Activated CD4-positive, alpha-beta T cell treated with anti-CD3 and anti-CD28 coated beads for 36 hours (primary cell): ENCODE data around the gene MFRP. TPM values are rescaled to one million over a fixed set of nuclear protein-coding genes. Genes with fewer than 3 reads are reported as not detected.

Experiments
- ATAC-seq: fragments of 200-7000 bp; cut with Tn5 transposase; one replicate; pipeline ENCODE4 v1.10.0; 2021; ENCODE audit warnings: mild to moderate bottlenecking, moderate library complexity
- CTCF ChIA-PET: fragments of 350-600 bp; sonication (Branson Sonifier 250); formaldehyde crosslinking; loops from one replicate; lab custom pipeline; 2021; ENCODE audit warnings: antibody characterized with exemption; lab: Charles Lee
- POLR2A ChIA-PET: fragments of 350-600 bp; sonication (Branson Sonifier 250); formaldehyde crosslinking; loops from one replicate; lab custom pipeline; 2021; ENCODE audit warnings: antibody characterized with exemption, inconsistent platforms; lab: Charles Lee
- DNase-seq: peaks from one replicate; pipeline ENCODE4 v3.0.0-alpha.2; 2020
- H3K27ac Mint-ChIP-seq: one replicate; pipeline ENCODE4 v1.8.0; 2021; ENCODE audit warnings: mixed read lengths
- H3K27me3 Mint-ChIP-seq: one replicate; pipeline ENCODE4 v1.8.0; 2021; ENCODE audit warnings: mixed read lengths
- H3K36me3 Mint-ChIP-seq: one replicate; pipeline ENCODE4 v1.8.0; 2021; ENCODE audit warnings: low read depth, mixed read lengths
- H3K4me1 Mint-ChIP-seq: one replicate; pipeline ENCODE4 v1.8.0; 2021; ENCODE audit warnings: mixed read lengths
- H3K4me3 Mint-ChIP-seq: one replicate; pipeline ENCODE4 v1.8.0; 2021; ENCODE audit warnings: mild to moderate bottlenecking, moderate library complexity, mixed read lengths
- H3K9me3 Mint-ChIP-seq: one replicate; pipeline ENCODE4 v1.8.0; 2021; ENCODE audit warnings: low read depth, mixed read lengths
- intact Hi-C, 2 experiments: fragments of 100-400 bp; cut with DNase I in 1 of 2; cut with micrococcal nuclease in 1 of 2; formaldehyde crosslinking; loops; one replicate each; pipeline versions ENCODE4 v1.14.2 to v1.15.1; 2022 to 2024; cut with DNase I, micrococcal nuclease
- total RNA-seq, 2 experiments: library from RNA; stranded (reverse); gene quantifications; one replicate each; pipeline ENCODE4 v1.2.3, GENCODE V29; 2021

MFRP gene
- total RNA-seq, 2 experiments from 2014 or later: not detected

DNA sequence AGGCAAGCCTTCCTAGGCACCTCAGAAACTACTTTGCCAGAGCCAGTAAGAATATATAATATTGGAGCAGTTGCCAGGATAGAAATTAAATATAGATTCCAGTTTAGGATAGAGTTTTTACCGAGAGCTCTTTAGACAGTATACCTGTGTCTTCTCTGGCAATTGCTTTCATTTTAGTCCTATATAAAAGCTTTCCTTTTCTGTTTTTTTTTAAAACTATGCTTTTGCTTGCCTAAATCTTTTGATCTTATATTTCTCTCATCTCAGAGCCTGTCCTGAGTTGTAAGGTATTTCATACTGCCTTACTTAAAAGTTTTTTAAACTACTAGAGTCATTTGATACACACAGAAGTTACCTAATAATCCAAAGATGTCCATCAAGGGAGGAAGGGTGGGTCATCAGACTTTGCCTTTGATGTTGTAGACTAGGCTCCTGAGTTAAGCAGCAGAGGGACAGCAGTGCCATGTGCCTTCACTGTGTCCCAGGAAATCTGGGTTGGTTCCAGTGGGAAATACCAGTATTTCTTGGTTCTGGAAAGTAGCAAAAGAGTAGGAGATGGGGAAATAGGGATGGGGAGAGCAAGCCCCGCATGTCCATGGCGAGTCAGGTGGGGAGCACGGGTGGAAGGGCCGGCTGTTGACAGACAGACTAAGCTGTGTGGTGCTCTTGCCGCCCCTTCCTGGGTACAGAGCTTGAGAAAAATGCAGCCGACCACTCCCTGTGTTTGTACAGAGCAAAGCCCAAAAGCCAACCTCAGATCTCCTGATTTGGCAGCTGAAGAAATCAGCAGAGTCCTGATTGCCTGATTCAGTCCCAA lies 40.7 kb downstream of the MFRP start:
- no peaks in the 10 kb centered on the region for H3K27me3 Mint-ChIP-seq
- ATAC-seq: no peak
- H3K4me3 Mint-ChIP-seq: peak overlapping the region; percentile 28
- peaks cover 27% of the 10 kb centered on the region for H3K4me1 Mint-ChIP-seq
- ChIA-PET POLR2A (interaction anchor here (0.8 kb wide), 1 partner anchor 15 kb away, joined by 3 read pairs; no protein-coding TSS in a partner anchor), CTCF (interaction anchor here (0.7 to 3.3 kb wide), 4 partner anchors 17 to 38 kb away, joined by 3 to 20 read pairs (median 6); no protein-coding TSS in a partner anchor)
- no peak for DNase-seq
- intact Hi-C loops: no loop called here
- H3K9me3 Mint-ChIP-seq: no peaks in the 10 kb centered on the region
- peaks cover 31% of the 10 kb centered on the region for H3K36me3 Mint-ChIP-seq
- peak overlapping the region; percentile 95 for H3K27ac Mint-ChIP-seq

DNA sequence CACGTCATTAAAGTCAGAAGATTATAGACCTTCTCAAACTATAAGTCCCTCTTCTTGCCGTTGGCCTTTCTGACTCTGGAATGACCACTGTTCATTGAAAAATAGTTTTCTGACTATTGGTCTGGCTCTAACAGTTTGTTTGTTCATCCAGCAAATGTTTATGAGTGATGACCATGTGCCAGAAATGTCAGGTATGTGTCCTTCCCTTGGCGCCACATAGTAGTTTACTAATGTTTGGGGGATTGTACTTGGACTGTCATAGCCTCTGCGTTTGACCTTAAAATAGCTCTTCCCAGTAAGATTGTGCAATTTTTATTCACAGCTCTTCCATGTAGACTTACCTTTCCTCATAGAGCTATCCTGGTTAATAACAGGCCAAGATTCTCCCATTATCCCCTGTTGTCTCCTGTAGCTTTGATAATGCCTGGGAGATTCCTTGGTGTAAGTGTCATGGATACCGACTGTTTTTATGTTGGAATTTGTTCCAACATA lies 43.2 kb downstream of the MFRP start:
- POLR2A ChIA-PET: no interaction called here
- intact Hi-C loops: no loop called here
- H3K36me3 Mint-ChIP-seq: peaks cover 45% of the 10 kb centered on the region

DNA sequence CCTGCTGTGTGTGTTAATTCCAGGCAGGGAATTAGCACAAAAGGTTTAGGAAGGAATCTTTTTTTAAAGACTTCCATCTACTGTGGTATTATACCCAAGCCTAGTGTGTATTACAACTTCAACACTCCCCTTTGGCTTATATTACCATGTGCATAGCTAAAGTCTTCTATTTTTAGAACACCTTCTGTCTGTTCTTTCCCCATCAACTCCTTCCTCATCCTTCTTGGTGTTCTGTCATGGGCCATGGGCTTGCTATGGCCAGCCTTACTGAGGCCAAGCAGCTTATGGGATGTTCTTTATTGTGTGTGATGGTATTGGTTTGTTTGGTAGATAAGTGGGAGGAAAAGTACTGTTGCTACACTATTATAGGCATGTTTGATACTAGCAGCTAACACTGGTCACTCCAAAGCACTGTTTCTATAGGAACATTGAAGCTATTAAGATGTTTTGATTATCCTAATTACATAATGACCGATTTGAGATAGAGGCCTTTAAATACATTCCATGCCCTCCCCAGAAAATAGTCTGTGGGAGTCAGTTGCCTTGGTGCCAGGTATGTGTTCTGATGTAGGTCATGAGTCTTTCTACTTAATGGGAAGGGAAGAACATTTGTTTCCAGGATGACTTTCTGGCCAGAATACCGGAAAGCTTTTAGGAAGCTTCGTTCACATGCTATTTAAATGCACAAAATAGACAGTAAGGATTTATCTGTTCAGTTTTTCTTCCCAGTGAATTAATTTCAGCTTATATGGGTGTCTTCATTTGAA lies 46.1 kb downstream of the MFRP start:
- Mint-ChIP-seq H3K9me3 (no peaks in the 10 kb centered on the region), H3K27me3 (no peaks in the 10 kb centered on the region), H3K36me3 (peaks cover 46% of the 10 kb centered on the region), H3K4me1 (peaks cover 8% of the 10 kb centered on the region), H3K27ac (no peak overlapping the region), H3K4me3 (no peak overlapping the region)
- ATAC-seq (no peak), DNase-seq (no peak)
- ChIA-PET CTCF (interaction anchor here (0.6 to 2.3 kb wide), 7 partner anchors 10 to 712 kb away, joined by 3 to 9 read pairs (median 3); partner anchors contain the start of gene NLRX1), POLR2A (no interaction called here)
- intact Hi-C loops: no loop called here

More for the DNA sequence above, 43.2 kb downstream of the MFRP start:
- CTCF ChIA-PET: interaction anchor here (1.2 to 1.3 kb wide), 3 partner anchors 11 to 34 kb away, joined by 3 to 5 read pairs (median 3); no protein-coding TSS in a partner anchor
- Mint-ChIP-seq H3K4me3 (no peak overlapping the region), H3K9me3 (no peaks in the 10 kb centered on the region), H3K27me3 (no peaks in the 10 kb centered on the region), H3K27ac (no peak overlapping the region), H3K4me1 (peaks cover 27% of the 10 kb centered on the region)
- DNase-seq (no peak), ATAC-seq (no peak)

DNA sequence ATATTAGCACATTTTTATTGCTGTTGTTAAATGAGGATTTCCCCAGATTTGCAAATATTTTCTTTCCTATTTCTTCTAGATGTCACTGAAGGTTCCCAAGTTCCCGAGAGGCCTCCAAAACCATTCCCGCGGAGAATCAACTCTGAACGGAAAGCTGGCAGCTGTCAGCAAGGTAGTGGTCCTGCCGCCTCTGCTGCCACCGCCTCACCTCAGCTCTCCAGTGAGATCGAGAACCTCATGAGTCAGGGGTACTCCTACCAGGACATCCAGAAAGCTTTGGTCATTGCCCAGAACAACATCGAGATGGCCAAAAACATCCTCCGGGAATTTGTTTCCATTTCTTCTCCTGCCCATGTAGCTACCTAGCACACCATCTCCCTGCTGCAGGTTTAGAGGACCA lies 47.1 kb downstream of the MFRP start:
- POLR2A ChIA-PET: no interaction called here
- Mint-ChIP-seq H3K27ac (no peak overlapping the region), H3K4me1 (no peaks in the 10 kb centered on the region)

DNA sequence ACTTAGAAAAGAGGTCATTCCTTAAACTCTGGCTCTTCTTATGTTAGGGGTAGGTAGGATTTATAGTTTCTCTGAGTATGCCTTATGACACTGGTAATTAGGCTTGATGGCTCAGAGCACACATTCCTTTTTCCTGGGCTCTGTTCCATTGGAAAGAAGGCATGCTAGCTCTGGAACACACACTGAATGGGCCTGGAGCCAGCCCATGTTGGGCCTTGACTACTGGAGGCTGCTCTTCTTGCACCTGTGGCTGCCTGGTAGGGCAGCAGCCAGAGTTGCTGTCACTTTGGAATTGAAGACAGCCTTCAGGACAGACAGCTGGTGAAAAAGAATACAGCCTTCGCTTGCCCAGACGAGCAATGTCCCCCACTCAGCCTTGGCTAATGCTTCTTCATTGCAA lies 47.8 kb downstream of the MFRP start:
- ChIA-PET CTCF (interaction anchor here (0.6 to 1.1 kb wide), 2 partner anchors 25 to 354 kb away, joined by 3 read pairs; no protein-coding TSS in a partner anchor), POLR2A (no interaction called here)
- no peak overlapping the region for H3K27ac Mint-ChIP-seq
- H3K4me1 Mint-ChIP-seq: no peaks in the 10 kb centered on the region
- H3K9me3 Mint-ChIP-seq: no peaks in the 10 kb centered on the region
- no peaks in the 10 kb centered on the region for H3K27me3 Mint-ChIP-seq
- DNase-seq (no peak), ATAC-seq (no peak)
- intact Hi-C loops: no loop called here
- H3K36me3 Mint-ChIP-seq: peaks cover 39% of the 10 kb centered on the region
- H3K4me3 Mint-ChIP-seq: no peak overlapping the region

More for the DNA sequence above, 47.1 kb downstream of the MFRP start:
- H3K4me3 Mint-ChIP-seq: no peak overlapping the region
- intact Hi-C loops: no loop called here
- no peaks in the 10 kb centered on the region for H3K9me3 Mint-ChIP-seq
- ATAC-seq (no peak), DNase-seq (no peak)
- H3K27me3 Mint-ChIP-seq: no peaks in the 10 kb centered on the region
- peaks cover 42% of the 10 kb centered on the region for H3K36me3 Mint-ChIP-seq
- CTCF ChIA-PET: interaction anchor here (0.6 to 2.3 kb wide), 5 partner anchors 12 to 354 kb away, joined by 3 to 9 read pairs (median 3); no protein-coding TSS in a partner anchor

DNA sequence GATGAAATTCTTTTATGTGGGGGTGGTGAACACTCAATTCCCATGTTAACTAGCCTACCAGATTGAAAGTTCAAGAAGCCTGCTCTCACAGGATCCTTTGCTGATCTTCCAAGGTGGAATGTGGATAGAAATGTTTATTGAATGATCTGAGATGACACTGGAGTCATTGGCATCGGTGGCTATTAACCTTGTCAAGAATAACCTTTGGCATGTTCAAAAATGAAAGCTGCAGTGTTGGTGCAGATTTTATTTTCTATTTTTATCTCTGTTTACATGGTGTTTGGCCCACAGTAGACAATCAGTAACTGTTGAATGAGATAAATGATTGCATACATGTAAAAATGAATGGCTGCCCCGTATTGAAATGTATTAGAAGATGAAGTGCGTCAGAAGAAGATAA lies 48.6 kb downstream of the MFRP start:
- intact Hi-C loops: no loop called here
- H3K36me3 Mint-ChIP-seq: peaks cover 31% of the 10 kb centered on the region

DNA sequence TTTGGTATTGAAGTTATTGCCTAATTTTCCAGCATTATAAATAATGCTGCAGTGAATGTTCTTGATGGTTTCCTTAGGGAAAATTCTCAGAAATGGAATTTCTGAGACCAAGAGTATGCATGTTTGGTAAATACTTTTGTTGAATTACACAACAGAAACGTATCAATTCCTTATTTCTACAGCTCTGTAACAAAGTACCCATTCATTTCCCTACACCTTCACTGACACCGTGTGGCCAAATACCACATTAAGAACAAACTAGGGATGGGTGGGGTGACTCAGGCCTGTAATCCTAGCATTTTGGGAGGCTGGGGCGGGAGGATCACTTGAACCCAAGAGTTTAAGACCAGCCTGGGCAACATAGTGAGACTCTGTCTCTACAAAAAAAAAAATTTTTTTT lies 51.3 kb downstream of the MFRP start:
- ChIA-PET CTCF (interaction anchor here (1.3 kb wide), 1 partner anchor 26 kb away, joined by 4 read pairs; no protein-coding TSS in a partner anchor), POLR2A (no interaction called here)
- H3K9me3 Mint-ChIP-seq: no peaks in the 10 kb centered on the region
- no peaks in the 10 kb centered on the region for H3K4me1 Mint-ChIP-seq
- peaks cover 32% of the 10 kb centered on the region for H3K36me3 Mint-ChIP-seq
- no peaks in the 10 kb centered on the region for H3K27me3 Mint-ChIP-seq
- H3K4me3 Mint-ChIP-seq: no peak overlapping the region
- no peak overlapping the region for H3K27ac Mint-ChIP-seq
- intact Hi-C loops: no loop called here
- no peak for ATAC-seq
- DNase-seq: no peak

More for the DNA sequence above, 48.6 kb downstream of the MFRP start:
- no peak for ATAC-seq
- ChIA-PET POLR2A (no interaction called here), CTCF (interaction anchor here (0.6 to 0.8 kb wide), 3 partner anchors 26 to 375 kb away, joined by 3 to 5 read pairs (median 4); no protein-coding TSS in a partner anchor)
- no peaks in the 10 kb centered on the region for H3K9me3 Mint-ChIP-seq
- no peaks in the 10 kb centered on the region for H3K4me1 Mint-ChIP-seq
- no peak overlapping the region for H3K4me3 Mint-ChIP-seq
- no peak for DNase-seq
- H3K27me3 Mint-ChIP-seq: no peaks in the 10 kb centered on the region
- no peak overlapping the region for H3K27ac Mint-ChIP-seq

DNA sequence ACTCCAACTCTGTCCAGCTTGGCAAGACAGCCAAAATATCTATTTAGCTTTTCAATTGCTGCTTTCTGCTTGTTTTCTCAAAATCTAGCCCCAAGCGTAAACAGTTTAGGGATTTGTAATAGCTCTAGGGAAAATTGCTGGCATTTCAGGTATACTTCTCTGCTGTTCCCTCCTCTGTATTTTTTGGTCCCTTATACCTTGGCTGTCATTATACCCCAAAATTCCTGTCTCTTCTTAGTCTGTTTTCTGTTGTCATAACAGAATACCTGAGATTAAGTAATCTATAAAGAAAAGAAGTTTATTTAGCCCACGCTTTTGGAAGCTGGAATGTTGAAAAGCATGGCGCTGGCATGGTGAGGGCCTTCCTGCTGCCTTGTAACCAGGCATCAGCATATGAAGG lies 53.0 kb downstream of the MFRP start:
- POLR2A ChIA-PET: no interaction called here
- Mint-ChIP-seq H3K9me3 (no peaks in the 10 kb centered on the region), H3K4me3 (no peak overlapping the region), H3K36me3 (peaks cover 19% of the 10 kb centered on the region), H3K27ac (no peak overlapping the region), H3K27me3 (no peaks in the 10 kb centered on the region), H3K4me1 (no peaks in the 10 kb centered on the region)
- no peak for DNase-seq
- CTCF ChIA-PET: interaction anchor here (0.6 kb wide), 1 partner anchor 45 kb away, joined by 3 read pairs; no protein-coding TSS in a partner anchor
- intact Hi-C loops: no loop called here
- no peak for ATAC-seq

DNA sequence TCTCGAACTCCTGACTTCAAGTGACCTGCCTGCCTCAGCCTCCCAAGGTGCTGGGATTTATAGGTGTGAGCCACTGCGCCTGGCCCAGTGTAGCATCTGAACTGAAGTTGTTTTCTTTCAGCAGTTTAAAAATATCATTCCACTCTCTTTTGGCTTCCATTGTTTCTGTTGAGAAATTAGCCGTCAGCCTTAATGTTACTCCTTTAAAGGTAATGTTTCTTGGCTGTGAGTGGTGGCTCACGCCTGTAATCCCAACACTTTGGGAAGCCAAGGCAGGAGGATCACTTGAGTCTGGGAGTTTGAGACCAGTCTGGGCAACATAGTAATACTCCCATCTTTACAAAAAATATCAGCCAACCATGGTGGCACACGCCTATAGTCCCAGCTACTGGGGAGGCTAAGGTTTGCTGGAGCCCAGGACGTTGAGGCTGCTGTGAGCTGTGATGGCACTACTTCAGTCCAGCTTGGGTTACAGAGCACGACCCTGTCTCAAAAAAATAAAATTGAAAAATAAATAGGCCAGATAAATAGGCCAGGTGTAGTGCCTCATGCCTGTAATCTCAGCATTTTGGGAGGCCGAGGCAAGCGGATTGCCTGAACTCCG lies 55.5 kb downstream of the MFRP start:
- ChIA-PET CTCF (interaction anchor here (0.6 to 1.3 kb wide), 3 partner anchors 8 to 543 kb away, joined by 3 to 4 read pairs (median 3); no protein-coding TSS in a partner anchor), POLR2A (interaction anchor here (0.6 kb wide), 1 partner anchor 21 kb away, joined by 3 read pairs; no protein-coding TSS in a partner anchor)
- H3K27ac Mint-ChIP-seq: no peak overlapping the region
- H3K4me1 Mint-ChIP-seq: no peaks in the 10 kb centered on the region
- H3K4me3 Mint-ChIP-seq: no peak overlapping the region
- peaks cover 18% of the 10 kb centered on the region for H3K36me3 Mint-ChIP-seq
- ATAC-seq (no peak), DNase-seq (no peak)
- intact Hi-C loops: no loop called here
- no peaks in the 10 kb centered on the region for H3K9me3 Mint-ChIP-seq
- no peaks in the 10 kb centered on the region for H3K27me3 Mint-ChIP-seq
